Neuronal stem cell (in vitro differentiated cells): ENCODE data around the gene IGF2R.

Source experiments
- DNase-seq: peaks from one replicate; pipeline ENCODE4 v3.0.0-alpha.2; 2013; ENCODE audit warnings: low spot score
- H2AFZ ChIP-seq: one replicate; pipeline ENCODE4 v1.6.1; 2013; ENCODE audit warnings: mild to moderate bottlenecking, low read length, inconsistent platforms
- H2AK5ac ChIP-seq: 2 replicates; pipeline ENCODE4 v1.6.1; 2013; ENCODE audit warnings: low read depth, mild to moderate bottlenecking, inconsistent platforms, low read length, moderate library complexity, mixed read lengths
- H2BK120ac ChIP-seq: 2 replicates; pipeline ENCODE4 v1.6.1; 2013; ENCODE audit warnings: low read depth, mild to moderate bottlenecking, inconsistent platforms, low read length, moderate library complexity, mixed read lengths
- H2BK12ac ChIP-seq: one replicate; pipeline ENCODE4 v1.6.1; 2013; ENCODE audit warnings: low read length, inconsistent platforms
- H2BK15ac ChIP-seq: 2 replicates; pipeline ENCODE4 v1.6.1; 2013; ENCODE audit warnings: mild to moderate bottlenecking, low read length, inconsistent platforms, mixed read lengths
- H2BK5ac ChIP-seq: one replicate; pipeline ENCODE4 v1.6.1; 2013; ENCODE audit warnings: inconsistent platforms, mild to moderate bottlenecking, low read length, moderate library complexity
- H3K14ac ChIP-seq: one replicate; pipeline ENCODE4 v1.6.1; 2013; ENCODE audit warnings: low read length, inconsistent platforms
- H3K18ac ChIP-seq: 2 replicates; pipeline ENCODE4 v1.6.1; 2013; ENCODE audit warnings: low read length, inconsistent platforms
- H3K23ac ChIP-seq: 2 replicates; pipeline ENCODE4 v1.6.1; 2013; ENCODE audit warnings: low read depth, mild to moderate bottlenecking, mixed read lengths, low read length, inconsistent platforms; ENCODE audit not compliant: poor library complexity
- H3K27ac ChIP-seq: replicated peaks from 3 replicates; pipeline ENCODE4 v1.5.1; 2013; ENCODE audit warnings: low read length, inconsistent platforms
- H3K27me3 ChIP-seq, 3 experiments: 2 replicates each; pipeline ENCODE4 v1.6.1; 2013; ENCODE audit warnings: low read length in 3 of 3, mild to moderate bottlenecking in 2 of 3, inconsistent platforms in 1 of 3, low read depth in 1 of 3, mixed read lengths in 1 of 3, moderate library complexity in 1 of 3; ENCODE audit not compliant: control insufficient read depth in 3 of 3, insufficient read depth in 3 of 3
- H3K36me3 ChIP-seq, 2 donors: replicated peaks in 1 of 2; 2 replicates each; pipeline ENCODE4 v1.6.1; 2013; ENCODE audit warnings: low read length in 2 of 2; ENCODE audit not compliant: control insufficient read depth in 2 of 2, insufficient read depth in 2 of 2
- H3K4ac ChIP-seq: 2 replicates; pipeline ENCODE4 v1.6.1; 2013; ENCODE audit warnings: inconsistent platforms, mild to moderate bottlenecking, low read length, moderate library complexity
- H3K4me1 ChIP-seq, 2 donors: 1 replicate in 1 of 2; 2 replicates in 1 of 2; pipeline ENCODE4 v1.6.1; 2013; ENCODE audit warnings: low read length in 2 of 2, low read depth in 1 of 2; ENCODE audit not compliant: control insufficient read depth in 2 of 2, insufficient read depth in 1 of 2
- H3K4me2 ChIP-seq: one replicate; pipeline ENCODE4 v1.6.1; 2013; ENCODE audit warnings: mild to moderate bottlenecking, low read length, inconsistent platforms; ENCODE audit not compliant: insufficient read depth, poor library complexity, severe bottlenecking
- H3K4me3 ChIP-seq, 2 donors: 2 replicates each; pipeline ENCODE4 v1.5.1; 2013; ENCODE audit warnings: low read length in 2 of 2, mild to moderate bottlenecking in 2 of 2, inconsistent platforms in 1 of 2, moderate library complexity in 1 of 2
- H3K79me1 ChIP-seq: one replicate; pipeline ENCODE4 v1.6.1; 2013; ENCODE audit warnings: low read depth, mild to moderate bottlenecking, inconsistent platforms, low read length, moderate library complexity
- H3K9ac ChIP-seq: one replicate; pipeline ENCODE4 v1.6.1; 2013; ENCODE audit warnings: mild to moderate bottlenecking, low read depth, low read length, inconsistent platforms; ENCODE audit not compliant: poor library complexity
- H3K9me3 ChIP-seq, 2 donors: replicated peaks in 1 of 2; 2 replicates each; pipeline versions ENCODE3 to v1.6.1; 2013; ENCODE audit warnings: low read length in 2 of 2, mild to moderate bottlenecking in 2 of 2, inconsistent platforms in 1 of 2, low read depth in 1 of 2, mixed read lengths in 1 of 2, moderate library complexity in 1 of 2; ENCODE audit not compliant: control insufficient read depth in 2 of 2, insufficient read depth in 1 of 2
- H4K8ac ChIP-seq: one replicate; pipeline ENCODE4 v1.6.1; 2013; ENCODE audit warnings: low read depth, mild to moderate bottlenecking, inconsistent platforms, low read length, moderate library complexity
- H4K91ac ChIP-seq: one replicate; pipeline ENCODE4 v1.6.1; 2013; ENCODE audit warnings: low read length, low read depth, mild to moderate bottlenecking, inconsistent platforms; ENCODE audit not compliant: poor library complexity
- WGBS, 2 donors: extraction: QIAGEN DNeasy Blood & Tissue Kit; methylation state at CpG; one replicate each; pipeline ENCODE4 v1.1.7; 2013; ENCODE audit warnings: missing lambda C conversion rate in 2 of 2, mixed read lengths in 1 of 2; ENCODE audit not compliant: insufficient read length in 2 of 2, insufficient replicate concordance in 1 of 2; ENCODE audit errors: extremely low coverage in 2 of 2; 5-methylcytosine and 5-hydroxymethylcytosine counted together

IGF2R gene

DNA sequence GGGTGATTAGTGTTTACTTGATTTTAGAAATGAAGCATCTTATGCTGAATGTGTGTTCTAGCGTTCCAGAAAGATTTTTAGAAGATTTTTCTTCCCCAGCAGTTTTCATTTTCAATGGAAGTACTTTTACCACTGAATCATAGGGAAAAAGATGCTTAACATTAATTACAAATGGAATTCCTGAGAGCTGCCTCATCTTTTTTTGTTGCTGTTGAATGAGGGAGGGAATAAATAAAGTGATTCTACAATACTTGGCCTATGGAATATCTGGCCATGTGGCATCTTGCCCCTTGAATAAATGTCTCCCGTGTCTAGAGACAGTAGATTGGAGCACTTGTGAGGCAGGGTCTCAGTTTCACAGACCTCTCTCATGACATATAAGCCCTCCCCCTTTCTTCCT is 108.6 kb downstream of the IGF2R start:
- H2AFZ ChIP-seq: no peak overlapping the region
- WGBS, 2 donors: no CpG with 5 or more reads among the region's 2 CpGs
- H3K18ac ChIP-seq: no peak overlapping the region
- H3K4me3 ChIP-seq: no peak overlapping the region
- no peak overlapping the region for H3K4me2 ChIP-seq
- H3K9me3 ChIP-seq: peaks cover 0 to 3% of the 10 kb centered on the region in 2 donors
- H2BK120ac ChIP-seq: no peak overlapping the region
- no peak overlapping the region for H3K27ac ChIP-seq
- no peak for DNase-seq
- H3K36me3 ChIP-seq: peaks cover 55 to 97% of the 10 kb centered on the region in 2 donors
- no peaks in the 10 kb centered on the region for H3K4me1 ChIP-seq
- H3K4ac ChIP-seq: no peak overlapping the region
- H2BK5ac ChIP-seq: no peak overlapping the region
- H3K79me1 ChIP-seq: peaks cover 1% of the 10 kb centered on the region
- H3K9ac ChIP-seq: no peak overlapping the region
- H4K91ac ChIP-seq: no peak overlapping the region
- no peak overlapping the region for H3K23ac ChIP-seq
- H2BK12ac ChIP-seq: no peak overlapping the region
- H4K8ac ChIP-seq: no peak overlapping the region
- H3K27me3 ChIP-seq: no peaks in the 10 kb centered on the region
- no peak overlapping the region for H2AK5ac ChIP-seq
- no peak overlapping the region for H2BK15ac ChIP-seq
- no peak overlapping the region for H3K14ac ChIP-seq

GRCh38 chr6:160078883-160079685 is 110.2 kb downstream of the IGF2R start:
- Histone ChIP-seq H3K79me1 (peaks cover 1% of the 10 kb centered on the region), H2BK120ac (no peak overlapping the region), H3K14ac (no peak overlapping the region), H2AK5ac (no peak overlapping the region), H4K8ac (no peak overlapping the region), H3K4ac (no peak overlapping the region), H2BK15ac (no peak overlapping the region), H3K4me3 (peak overlapping the region in 1 of 2 donors; percentile 16), H3K4me2 (no peak overlapping the region), H3K9me3 (peaks cover 0 to 3% of the 10 kb centered on the region in 2 donors), H3K18ac (no peak overlapping the region), H3K27ac (no peak overlapping the region), H3K4me1 (no peaks in the 10 kb centered on the region), H3K36me3 (peaks cover 47 to 97% of the 10 kb centered on the region in 2 donors), H2BK5ac (no peak overlapping the region), H3K27me3 (no peaks in the 10 kb centered on the region), H3K23ac (no peak overlapping the region), H4K91ac (peak overlapping the region; percentile 66), H2AFZ (no peak overlapping the region), H3K9ac (no peak overlapping the region), H2BK12ac (no peak overlapping the region)
- no CpG with 5 or more reads among the region's 23 CpGs for WGBS, 2 donors
- DNase-seq: no peak

DNA sequence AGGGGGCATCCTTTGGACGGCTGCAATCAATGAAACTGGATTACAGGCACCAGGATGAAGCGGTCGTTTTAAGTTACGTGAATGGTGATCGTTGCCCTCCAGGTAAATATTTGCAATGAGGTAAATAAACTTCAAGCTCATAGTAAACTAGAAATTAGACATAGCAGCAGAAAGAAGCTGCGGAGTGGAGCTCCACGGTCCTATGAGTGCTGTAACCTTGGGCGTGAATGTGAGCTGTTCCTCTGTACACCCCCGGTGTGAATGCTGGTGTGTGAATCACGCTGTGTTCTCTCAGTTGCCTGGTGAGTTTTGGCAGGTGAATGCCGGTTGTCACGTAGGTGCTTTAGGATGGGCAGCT is 110.8 kb downstream of the IGF2R start:
- DNase-seq: no peak
- Histone ChIP-seq H3K14ac (no peak overlapping the region), H3K4me1 (no peaks in the 10 kb centered on the region), H3K27me3 (no peaks in the 10 kb centered on the region), H3K9me3 (peaks cover 0 to 3% of the 10 kb centered on the region in 2 donors), H3K27ac (no peak overlapping the region), H3K4me3 (no peak overlapping the region), H3K4me2 (no peak overlapping the region), H3K36me3 (peaks cover 50 to 97% of the 10 kb centered on the region in 2 donors), H2AK5ac (no peak overlapping the region), H4K8ac (no peak overlapping the region), H3K79me1 (peaks cover 1% of the 10 kb centered on the region), H4K91ac (no peak overlapping the region), H2BK15ac (no peak overlapping the region), H2BK120ac (no peak overlapping the region), H2BK12ac (no peak overlapping the region), H3K23ac (no peak overlapping the region), H3K18ac (no peak overlapping the region), H2AFZ (no peak overlapping the region), H2BK5ac (no peak overlapping the region), H3K9ac (no peak overlapping the region), H3K4ac (no peak overlapping the region)
- WGBS, 2 donors: no CpG with 5 or more reads among the region's 12 CpGs

DNA sequence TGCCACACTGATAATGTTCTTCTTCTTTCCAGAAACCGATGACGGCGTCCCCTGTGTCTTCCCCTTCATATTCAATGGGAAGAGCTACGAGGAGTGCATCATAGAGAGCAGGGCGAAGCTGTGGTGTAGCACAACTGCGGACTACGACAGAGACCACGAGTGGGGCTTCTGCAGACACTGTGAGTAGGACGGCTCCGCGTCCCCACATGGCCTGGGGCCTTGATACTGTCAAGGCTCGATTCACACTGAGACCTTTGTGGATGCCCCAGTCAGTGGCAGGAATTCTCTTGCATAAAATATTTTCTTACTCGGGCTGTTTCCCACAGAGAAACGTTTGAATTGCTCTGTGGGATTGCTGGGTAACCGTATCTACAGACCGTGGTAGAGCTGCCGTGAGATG is 111.2 kb downstream of the IGF2R start:
- no peak overlapping the region for H3K18ac ChIP-seq
- H3K27ac ChIP-seq: no peak overlapping the region
- no peak overlapping the region for H3K4me2 ChIP-seq
- no peaks in the 10 kb centered on the region for H3K4me1 ChIP-seq
- no peak overlapping the region for H3K14ac ChIP-seq
- H2BK12ac ChIP-seq: no peak overlapping the region
- peaks cover 52 to 97% of the 10 kb centered on the region in 2 donors for H3K36me3 ChIP-seq
- H3K9ac ChIP-seq: no peak overlapping the region
- no peak overlapping the region for H4K8ac ChIP-seq
- H3K4ac ChIP-seq: no peak overlapping the region
- no peak overlapping the region for H3K23ac ChIP-seq
- WGBS, 2 donors: no CpG with 5 or more reads among the region's 17 CpGs
- no peak overlapping the region for H4K91ac ChIP-seq
- no peak overlapping the region for H2BK120ac ChIP-seq
- DNase-seq: no peak
- H3K27me3 ChIP-seq: no peaks in the 10 kb centered on the region
- no peak overlapping the region for H3K4me3 ChIP-seq
- H2AFZ ChIP-seq: no peak overlapping the region
- H2BK5ac ChIP-seq: no peak overlapping the region
- no peak overlapping the region for H2AK5ac ChIP-seq
- peaks cover 1% of the 10 kb centered on the region for H3K79me1 ChIP-seq
- H2BK15ac ChIP-seq: no peak overlapping the region
- H3K9me3 ChIP-seq: peaks cover 0 to 3% of the 10 kb centered on the region in 2 donors
